NCI-H2171 (cell line): ENCODE data around the gene PXDC1.
A peak's percentile ranks its signal among the peaks of the same experiment; 100 is the strongest.
"Not testable (repeated sequence)": the region's sequence is repeated elsewhere in the genome, so short reads cannot be mapped to it uniquely, and the experiment has no call there.

ENCODE experiments used
- DNase-seq: peaks from one replicate; lab custom pipeline; 2025; lab: John Stamatoyannopoulos, UW

PXDC1 gene

GRCh38 chr6:3731700-3732099 is 19.8 kb downstream of the PXDC1 start:
- peak; percentile 36 for DNase-seq

- no peak for DNase-seq
Observed at GRCh38 chr6:3729603-3730344, 21.7 kb downstream of the PXDC1 start.

GRCh38 chr6:3727593-3728108 is 23.9 kb downstream of the PXDC1 start:
- no peak for DNase-seq

- DNase-seq, result no peak
Observed at GRCh38 chr6:3727036-3727435, 24.5 kb downstream of the PXDC1 start.

GRCh38 chr6:3726421-3726820 is 25.1 kb downstream of the PXDC1 start:
- DNase-seq, result no peak

GRCh38 chr6:3725145-3726047 is 26.1 kb downstream of the PXDC1 start:
- no peak for DNase-seq

GRCh38 chr6:3724451-3725144 is 26.9 kb downstream of the PXDC1 start:
- no peak for DNase-seq

- no peak for DNase-seq
Observed at GRCh38 chr6:3723966-3724365, 27.5 kb downstream of the PXDC1 start.

- DNase-seq, result no peak
Observed at GRCh38 chr6:3723251-3723650, 28.3 kb downstream of the PXDC1 start.

- DNase-seq, result no peak
Observed at GRCh38 chr6:3722785-3723184, 28.7 kb downstream of the PXDC1 start.

GRCh38 chr6:3721810-3722621 is 29.5 kb downstream of the PXDC1 start:
- no peak for DNase-seq

- not testable (repeated sequence) for DNase-seq
Observed at GRCh38 chr6:3720770-3721169, 30.7 kb downstream of the PXDC1 start.

- no peak for DNase-seq
Observed at GRCh38 chr6:3719462-3720308, 31.8 kb downstream of the PXDC1 start.

GRCh38 chr6:3718407-3718806 is 33.1 kb downstream of the PXDC1 start:
- no peak for DNase-seq

GRCh38 chr6:3715285-3715684 is 36.2 kb downstream of the PXDC1 start:
- DNase-seq, result no peak

GRCh38 chr6:3714768-3715167 is 36.7 kb downstream of the PXDC1 start:
- no peak for DNase-seq

GRCh38 chr6:3714111-3714510 is 37.4 kb downstream of the PXDC1 start:
- DNase-seq, result no peak

GRCh38 chr6:3712827-3713665 is 38.5 kb downstream of the PXDC1 start:
- DNase-seq, result no peak

- no peak for DNase-seq
Observed at GRCh38 chr6:3711776-3712175, 39.7 kb downstream of the PXDC1 start.

GRCh38 chr6:3710403-3710802 is 41.1 kb downstream of the PXDC1 start:
- DNase-seq, result no peak
